Kidney epithelial cell (primary cell): ENCODE results near the gene PRKAR2B. TPM values are rescaled to one million over a fixed set of nuclear protein-coding genes. Genes with fewer than 3 reads are reported as not detected.

Experiments used
- DNase-seq: peaks from one replicate; pipeline ENCODE4 v3.0.0-alpha.2; 2010; ENCODE audit warnings: low read depth
- H3K27me3 ChIP-seq: 2 replicates; pipeline ENCODE4 v1.6.0; 2011; ENCODE audit warnings: low read length; ENCODE audit not compliant: control insufficient read depth, insufficient read depth
- H3K36me3 ChIP-seq: 2 replicates; pipeline ENCODE4 v1.5.1; 2011; ENCODE audit warnings: low read length; ENCODE audit not compliant: control insufficient read depth, insufficient read depth
- H3K4me3 ChIP-seq: 2 replicates; pipeline ENCODE4 v1.5.1; 2011; ENCODE audit warnings: low read depth, mild to moderate bottlenecking, control low read depth, low read length
- CTCF ChIP-seq: IDR thresholded peaks from 2 replicates; pipeline ENCODE4 v1.5.1; 2011; ENCODE audit warnings: mild to moderate bottlenecking, moderate library complexity, low read length, control low read depth, inconsistent platforms; ENCODE audit not compliant: insufficient read depth, poor library complexity, severe bottlenecking
- total RNA-seq: library from RNA; depleted of rRNA; stranded (reverse); fragments of >200 nt; gene quantifications from 2 replicates; pipeline ENCODE4 v1.2.3, GENCODE V29; 2015

PRKAR2B gene
- total RNA-seq, 1 donor from 2014 or later = 3.7 TPM

- Histone ChIP-seq H3K27me3 (no peaks in the 10 kb centered on the region), H3K36me3 (no peaks in the 10 kb centered on the region), H3K4me3 (no peak overlapping the region)
- DNase-seq = no peak
- no peak for TF ChIP-seq CTCF
These were observed 56.3 kb downstream of the PRKAR2B start for GRCh38 chr7:107100824-107101223.

- no peaks in the 10 kb centered on the region for H3K27me3 ChIP-seq
- no peaks in the 10 kb centered on the region for H3K36me3 ChIP-seq
- DNase-seq = no peak
- no peak overlapping the region for H3K4me3 ChIP-seq
- no peak for TF ChIP-seq CTCF
These were observed 58.9 kb downstream of the PRKAR2B start for GRCh38 chr7:107103369-107103768.

- no peaks in the 10 kb centered on the region for H3K36me3 ChIP-seq
- TF ChIP-seq CTCF = no peak
- no peak for DNase-seq
- H3K4me3 ChIP-seq = no peak overlapping the region
- H3K27me3 ChIP-seq = no peaks in the 10 kb centered on the region
These were observed 60.3 kb downstream of the PRKAR2B start for GRCh38 chr7:107104801-107105200.

GRCh38 chr7:107105591-107106245, 61.2 kb downstream of the PRKAR2B start:
- TF ChIP-seq CTCF = no peak
- Histone ChIP-seq H3K4me3 (no peak overlapping the region), H3K27me3 (no peaks in the 10 kb centered on the region), H3K36me3 (no peaks in the 10 kb centered on the region)
- no peak for DNase-seq

- H3K4me3 ChIP-seq = no peak overlapping the region
- no peaks in the 10 kb centered on the region for H3K27me3 ChIP-seq
- no peak for TF ChIP-seq CTCF
- no peak for DNase-seq
- H3K36me3 ChIP-seq = no peaks in the 10 kb centered on the region
These were observed 64.4 kb downstream of the PRKAR2B start for GRCh38 chr7:107108793-107109371.

- no peaks in the 10 kb centered on the region for H3K27me3 ChIP-seq
- no peak for DNase-seq
- no peak for TF ChIP-seq CTCF
- no peaks in the 10 kb centered on the region for H3K36me3 ChIP-seq
- H3K4me3 ChIP-seq = no peak overlapping the region
These were observed 65.5 kb downstream of the PRKAR2B start for GRCh38 chr7:107109955-107110354.
